GM15510 (cell line): ENCODE data around the gene MRPS23.

Source experiments
- POLR2A ChIP-seq: IDR thresholded peaks from 3 replicates; pipeline ENCODE4 v1.6.1; 2011; ENCODE audit warnings: borderline replicate concordance; ENCODE audit not compliant: insufficient read length; ENCODE audit errors: extremely low read depth

MRPS23 gene

DNA sequence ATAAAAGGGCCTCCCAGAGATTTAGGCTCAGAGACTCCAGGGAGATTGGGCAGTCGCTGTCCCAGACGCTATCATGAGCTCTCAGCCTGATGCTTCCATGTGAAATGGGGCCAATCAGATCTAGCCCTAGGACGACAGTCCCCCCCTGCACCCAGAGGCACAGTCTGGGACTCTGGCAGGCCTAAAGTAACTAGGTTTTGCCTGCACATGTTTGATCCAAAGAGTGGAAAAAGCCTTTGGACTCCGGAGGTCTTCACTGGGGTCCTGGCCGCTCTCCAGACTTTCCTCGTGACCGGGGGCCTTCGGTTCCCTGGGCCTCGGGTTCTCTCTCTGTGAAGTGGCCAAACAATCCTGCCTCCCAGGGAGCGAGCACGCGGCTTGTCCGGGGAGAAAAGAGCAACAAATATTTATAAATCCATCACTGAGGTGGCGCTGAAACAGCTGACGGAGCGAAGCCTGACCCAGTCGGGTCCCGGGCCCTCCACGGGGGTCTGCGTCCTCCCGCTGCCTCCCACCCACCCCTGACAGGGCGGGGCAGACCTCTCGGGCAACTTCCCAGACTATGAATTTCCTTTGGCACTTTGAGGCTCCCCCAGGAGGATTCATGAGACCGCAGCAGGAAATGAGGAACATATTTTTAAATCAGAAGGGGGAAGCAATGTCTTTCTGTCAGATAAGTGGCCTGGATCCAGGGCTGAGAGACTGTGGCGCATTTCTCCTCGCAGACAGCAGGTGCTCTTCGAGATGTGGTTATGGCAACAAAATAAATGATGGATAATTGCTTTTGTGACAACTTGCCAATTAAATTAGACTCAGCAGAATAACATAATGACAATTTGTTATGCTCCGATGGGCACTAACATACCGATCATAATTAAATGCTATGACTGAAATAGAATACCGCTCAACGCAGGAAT, 38.9 kb downstream of the MRPS23 start:
- no peak for TF ChIP-seq POLR2A

DNA sequence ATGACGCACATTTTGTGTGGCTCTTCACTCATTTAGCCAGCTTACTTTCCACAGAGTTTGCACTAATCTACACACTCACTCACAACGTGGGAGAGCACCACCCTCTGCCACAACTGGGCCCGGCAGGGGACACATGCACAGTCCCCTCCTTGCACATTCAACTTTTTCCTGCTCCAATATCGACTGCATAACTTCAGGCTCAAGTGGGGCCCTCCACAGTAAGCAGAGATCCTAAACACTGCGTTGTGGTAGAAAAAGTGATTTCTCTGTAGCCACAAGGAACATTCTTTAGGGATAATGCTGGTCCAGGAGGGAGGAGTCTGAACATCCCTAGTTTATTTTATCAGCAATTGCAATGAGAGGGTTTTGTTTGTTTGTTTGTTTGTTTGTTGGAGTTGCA, 40.0 kb downstream of the MRPS23 start:
- no peak for TF ChIP-seq POLR2A

DNA sequence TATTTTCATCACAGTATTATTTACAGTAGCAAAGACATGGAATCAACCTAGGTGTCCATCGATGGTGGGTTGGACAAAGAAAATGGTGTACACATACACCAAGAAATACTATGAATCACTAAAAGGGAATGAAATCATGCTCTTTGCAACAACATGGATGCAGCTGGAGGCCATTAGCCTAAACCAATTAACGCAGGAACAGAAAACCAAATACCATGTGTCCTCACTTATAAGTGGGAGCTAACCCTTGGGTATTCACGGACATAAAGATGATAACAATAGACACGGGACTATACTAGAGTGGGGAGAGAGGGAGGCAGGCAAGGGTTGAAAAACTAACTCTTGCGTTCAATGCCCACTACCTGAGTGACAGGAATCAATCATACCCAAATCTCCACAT, 41.0 kb downstream of the MRPS23 start:
- no peak for TF ChIP-seq POLR2A

DNA sequence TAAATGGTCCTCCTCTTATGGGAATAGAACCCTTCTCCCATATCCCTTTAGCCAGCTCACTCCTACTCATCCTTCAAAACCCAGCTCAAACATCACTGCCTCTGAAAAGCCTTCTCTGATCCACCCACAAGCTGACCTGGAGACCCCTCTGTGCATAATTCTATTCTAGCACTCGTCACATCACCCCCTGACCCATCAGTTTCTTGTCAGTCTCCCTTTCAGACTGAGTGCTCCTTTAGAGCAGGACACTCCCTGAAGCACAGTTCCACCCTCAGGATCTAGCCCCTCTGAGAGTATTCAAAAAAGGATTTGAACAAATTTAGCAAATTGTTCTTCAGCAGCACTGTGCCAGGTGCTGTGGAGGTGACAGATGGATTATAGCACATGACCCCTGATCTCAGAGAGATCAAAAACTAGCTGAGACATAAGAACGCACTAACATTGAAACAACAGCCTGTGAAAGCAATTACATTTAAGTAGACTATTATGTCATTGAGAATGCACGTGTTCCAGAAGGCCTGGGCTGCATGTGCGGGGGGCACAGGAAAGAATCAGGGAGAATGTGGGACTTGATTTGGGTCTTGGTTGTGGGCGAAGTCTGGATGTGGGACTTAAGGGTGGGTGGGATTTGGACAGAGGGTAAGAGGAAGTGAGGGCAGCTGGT, 43.5 kb downstream of the MRPS23 start:
- no peak for TF ChIP-seq POLR2A

DNA sequence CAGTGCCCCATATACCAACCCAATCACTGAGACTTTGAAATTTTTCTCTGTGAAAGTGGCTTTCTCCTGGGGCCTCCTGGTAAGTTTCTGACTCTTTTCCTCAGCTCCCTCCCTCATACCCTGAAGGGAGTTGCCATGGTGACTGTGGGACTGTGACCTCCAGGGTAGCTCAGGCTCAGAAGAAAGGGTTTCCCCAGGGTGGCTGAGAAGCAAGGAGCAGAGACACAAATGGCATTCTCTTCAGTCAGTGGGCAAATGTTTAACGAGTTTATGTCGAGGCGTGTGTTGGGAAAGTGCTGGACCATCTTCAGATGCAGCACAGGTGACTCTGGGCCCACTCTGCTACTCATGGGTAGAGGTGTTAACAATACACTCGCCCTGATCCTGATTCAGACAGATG, 46.8 kb downstream of the MRPS23 start:
- TF ChIP-seq POLR2A = no peak

DNA sequence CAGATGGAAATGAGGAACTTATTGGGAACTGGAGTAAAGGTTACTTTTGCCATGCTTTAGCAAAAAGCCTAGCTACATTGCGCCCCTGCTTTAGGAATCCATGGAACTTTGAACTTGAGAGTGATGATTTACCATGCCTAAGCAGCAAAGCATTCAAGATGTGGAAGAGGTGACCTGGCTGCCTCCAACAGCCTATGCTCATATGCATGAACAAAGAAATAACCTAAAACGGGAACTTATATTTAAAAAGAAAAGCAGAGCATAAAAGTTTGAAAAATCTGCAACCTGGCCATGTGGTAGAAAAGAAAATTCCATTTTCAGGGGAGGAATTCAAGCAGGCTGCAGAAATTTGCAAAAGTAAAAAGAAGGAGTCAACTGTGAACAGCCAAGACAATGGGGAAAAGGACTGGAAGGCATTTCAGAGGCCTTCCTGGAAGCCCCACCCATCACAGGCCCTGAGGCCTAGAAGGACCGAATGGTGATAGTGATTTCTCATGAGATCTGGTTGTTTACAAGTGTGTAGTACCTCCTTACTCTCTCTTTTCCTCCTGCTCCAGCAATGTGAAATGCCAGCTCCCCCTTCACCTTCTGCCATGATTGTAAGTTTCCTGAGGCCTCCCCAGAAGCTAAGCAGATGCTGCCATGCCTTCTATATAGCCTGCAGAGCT, 48.7 kb downstream of the MRPS23 start:
- TF ChIP-seq POLR2A = no peak

DNA sequence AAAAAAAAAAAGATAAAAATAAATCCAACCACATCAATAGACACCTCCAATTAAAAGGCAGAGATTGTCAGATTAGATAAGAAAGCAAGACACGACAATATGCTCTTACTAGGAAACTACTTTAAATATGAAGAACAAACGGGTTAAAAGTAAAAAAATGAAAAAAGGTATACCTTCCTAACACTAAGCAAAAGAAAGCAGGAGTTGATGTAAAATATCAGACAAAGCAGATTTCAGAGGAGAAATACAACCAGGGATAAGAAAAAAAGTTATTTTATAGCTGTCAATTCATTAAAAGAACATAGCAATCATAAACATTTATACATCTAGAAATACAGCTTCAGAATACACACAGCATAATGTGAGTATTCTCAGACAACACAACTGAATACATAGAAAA, 55.0 kb downstream of the MRPS23 start:
- TF ChIP-seq POLR2A = no peak

DNA sequence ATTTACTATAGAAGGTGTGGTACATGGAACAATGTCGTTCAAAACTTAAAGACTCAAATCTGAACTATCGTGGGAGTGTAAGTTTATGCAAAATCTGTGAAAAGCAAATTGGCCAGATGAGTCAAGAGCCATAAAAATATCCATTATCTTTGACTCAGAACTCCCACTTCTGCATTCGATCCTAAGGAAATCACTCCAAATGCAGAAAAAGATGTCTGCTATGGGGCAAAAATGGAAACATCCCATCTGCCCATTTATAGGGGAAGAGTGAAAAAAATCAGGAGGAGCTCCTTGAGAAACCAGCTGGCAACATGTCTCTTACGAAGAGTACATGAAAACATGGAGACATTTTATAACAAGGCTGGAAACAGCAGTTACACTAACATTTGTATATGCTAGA, 61.1 kb downstream of the MRPS23 start:
- TF ChIP-seq POLR2A = no peak

DNA sequence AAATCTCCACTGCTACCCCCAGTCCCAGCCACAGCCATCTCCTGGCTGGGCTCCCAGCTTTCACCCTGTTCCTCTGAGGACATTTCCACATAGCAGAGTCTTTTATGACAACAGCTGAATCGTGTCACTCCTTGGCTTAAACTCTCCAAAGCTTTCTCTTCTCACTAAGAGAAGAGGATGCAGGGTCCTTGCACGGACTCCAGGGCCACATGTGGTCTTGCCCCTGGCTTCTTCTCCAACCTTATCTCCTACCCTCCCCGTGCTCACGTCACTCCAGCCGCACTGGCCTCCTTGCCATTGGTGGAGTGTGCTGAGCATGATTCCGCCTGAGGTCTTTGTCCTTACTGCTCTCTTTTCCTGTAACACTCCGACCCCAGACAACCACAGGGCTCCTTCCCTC, 64.8 kb downstream of the MRPS23 start:
- no peak for TF ChIP-seq POLR2A
